Neural cell (in vitro differentiated cells): ENCODE data around the gene UCP1. TPM values are rescaled to one million over a fixed set of nuclear protein-coding genes. Genes with fewer than 3 reads are reported as not detected.

Experiments used
- H2AFZ ChIP-seq: fragments of 200-600, 300-800 bp; sonication (generic), shearing (Covaris generic); 2 replicates; pipeline ENCODE4 v1.6.0; 2014; ENCODE audit warnings: low read depth, mild to moderate bottlenecking, antibody characterized with exemption, low read length, moderate library complexity
- H3F3A ChIP-seq: fragments of 200-600 bp; shearing (Covaris generic); 2 replicates; pipeline ENCODE4 v1.6.1; 2016; ENCODE audit warnings: mild to moderate bottlenecking, moderate library complexity, mixed read lengths, antibody characterized with exemption, low read length; ENCODE audit not compliant: insufficient read depth, poor library complexity, severe bottlenecking
- H3K27ac ChIP-seq: fragments of 200-600, 300-800 bp; sonication (generic), shearing (Covaris generic); 2 replicates; pipeline ENCODE4 v1.5.1; 2014; ENCODE audit warnings: mild to moderate bottlenecking, low read length, moderate library complexity
- H3K27me3 ChIP-seq: fragments of 300-800, 200-600 bp; sonication (generic), shearing (Covaris generic); 2 replicates; pipeline ENCODE4 v1.6.0; 2014; ENCODE audit warnings: mild to moderate bottlenecking, low read depth, low read length, moderate library complexity; ENCODE audit not compliant: insufficient read depth
- H3K36me3 ChIP-seq: fragments of 300-800, 200-600 bp; sonication (generic), shearing (Covaris generic); 2 replicates; pipeline ENCODE4 v1.5.1; 2014; ENCODE audit warnings: mild to moderate bottlenecking, antibody characterized with exemption, low read length, moderate library complexity; ENCODE audit not compliant: insufficient read depth
- H3K4me2 ChIP-seq: fragments of 300-800, 200-600 bp; sonication (generic), shearing (Covaris generic); 2 replicates; pipeline ENCODE4 v1.6.0; 2014; ENCODE audit warnings: mild to moderate bottlenecking, low read length
- H3K4me3 ChIP-seq: fragments of 300-800, 200-600 bp; sonication (generic), shearing (Covaris generic); 2 replicates; pipeline ENCODE4 v1.5.1; 2014; ENCODE audit warnings: mild to moderate bottlenecking, low read length, moderate library complexity
- H3K79me2 ChIP-seq: fragments of 200-600 bp; shearing (Covaris generic); replicated peaks from 2 replicates; pipeline ENCODE4 v1.6.0; 2014; ENCODE audit warnings: mild to moderate bottlenecking, low read length, moderate library complexity; ENCODE audit not compliant: insufficient read depth
- H3K9ac ChIP-seq: fragments of 300-800, 200-600 bp; sonication (generic), shearing (Covaris generic); 2 replicates; pipeline ENCODE4 v1.6.1; 2016; ENCODE audit warnings: mild to moderate bottlenecking, low read length, mixed read lengths
- H3K9me2 ChIP-seq: fragments of 200-600 bp; shearing (Covaris generic); 2 replicates; pipeline ENCODE4 v1.6.1; 2016; ENCODE audit warnings: mild to moderate bottlenecking, low read length, mixed read lengths; ENCODE audit not compliant: insufficient read depth
- H3K9me3 ChIP-seq: fragments of 200-600, 300-800 bp; sonication (generic), shearing (Covaris generic); 2 replicates; pipeline ENCODE4 v1.6.1; 2016; ENCODE audit warnings: mild to moderate bottlenecking, mixed run types, low read length, moderate library complexity, mixed read lengths
- H4K20me1 ChIP-seq: fragments of 200-600 bp; shearing (Covaris generic); 2 replicates; pipeline ENCODE4 v1.6.1; 2016; ENCODE audit warnings: mild to moderate bottlenecking, mixed run types; ENCODE audit not compliant: insufficient read depth
- CTCF ChIP-seq: fragments of 450-650 bp; IDR thresholded peaks from 2 replicates; pipeline ENCODE4 v1.5.1; 2014; ENCODE audit warnings: antibody characterized with exemption, mild to moderate bottlenecking, moderate library complexity; ENCODE audit not compliant: poor library complexity, severe bottlenecking
- EP300 ChIP-seq: fragments of 450-650 bp; conservative IDR thresholded peaks from 2 replicates; pipeline ENCODE4 v1.6.1; 2014; ENCODE audit warnings: antibody characterized with exemption, mild to moderate bottlenecking, moderate library complexity; ENCODE audit not compliant: poor library complexity, severe bottlenecking
- EZH2 ChIP-seq: fragments of 200-600, 300-800 bp; shearing (Covaris generic), sonication (generic); IDR thresholded peaks from 2 replicates; pipeline ENCODE4 v1.6.1; 2014; ENCODE audit warnings: antibody characterized with exemption, low read length, borderline replicate concordance, mild to moderate bottlenecking; ENCODE audit not compliant: insufficient read depth, poor library complexity, severe bottlenecking
- MXI1 ChIP-seq: fragments of 450-650 bp; conservative IDR thresholded peaks from 2 replicates; pipeline ENCODE4 v1.6.1; 2014; ENCODE audit warnings: antibody characterized with exemption, mild to moderate bottlenecking; ENCODE audit not compliant: poor library complexity, severe bottlenecking
- POLR2AphosphoS5 ChIP-seq: IDR thresholded peaks from 2 replicates; pipeline ENCODE4 v1.6.1; 2012
- REST ChIP-seq: IDR thresholded peaks from 2 replicates; pipeline ENCODE4 v1.6.1; 2012; ENCODE audit warnings: borderline replicate concordance
- SMC3 ChIP-seq: fragments of 450-650 bp; conservative IDR thresholded peaks from 2 replicates; pipeline ENCODE4 v1.6.1; 2014; ENCODE audit warnings: antibody characterized with exemption, mild to moderate bottlenecking, moderate library complexity; ENCODE audit not compliant: poor library complexity
- TAF1 ChIP-seq: IDR thresholded peaks from 2 replicates; pipeline ENCODE4 v1.6.1; 2012; ENCODE audit warnings: low read depth
- polyA plus RNA-seq: library from polyadenylated mRNA; depleted of rRNA; stranded (reverse); fragments of >200 nt; gene quantifications from 2 replicates; pipeline ENCODE4 v1.2.3, GENCODE V29; 2014

Gene UCP1
- polyA plus RNA-seq, 1 donor from 2014 or later: not detected

- Histone ChIP-seq H2AFZ (no peak overlapping the region), H3K36me3 (no peaks in the 10 kb centered on the region), H3K9me2 (no peaks in the 10 kb centered on the region), H3K9ac (no peak overlapping the region), H3K4me3 (no peak overlapping the region), H3K9me3 (no peaks in the 10 kb centered on the region), H3K4me2 (no peak overlapping the region), H3K79me2 (no peaks in the 10 kb centered on the region), H4K20me1 (no peaks in the 10 kb centered on the region), H3K27ac (no peak overlapping the region), H3F3A (no peaks in the 10 kb centered on the region), H3K27me3 (no peaks in the 10 kb centered on the region)
- no peak for TF ChIP-seq SMC3
- TF ChIP-seq EP300: no peak
- no peak for TF ChIP-seq POLR2AphosphoS5
- no peak for TF ChIP-seq CTCF
- no peak for TF ChIP-seq EZH2
- no peak for TF ChIP-seq REST
- TF ChIP-seq MXI1: no peak
- no peak for TF ChIP-seq TAF1
These were observed 10.5 kb upstream of the UCP1 start for GRCh38 chr4:140579278-140579677.

- TF ChIP-seq POLR2AphosphoS5 (no peak), REST (no peak), EP300 (no peak), TAF1 (no peak), MXI1 (no peak), SMC3 (no peak), EZH2 (no peak), CTCF (no peak)
- Histone ChIP-seq H3K9ac (no peak overlapping the region), H2AFZ (no peak overlapping the region), H3K9me2 (no peaks in the 10 kb centered on the region), H3K27ac (no peak overlapping the region), H4K20me1 (no peaks in the 10 kb centered on the region), H3K9me3 (no peaks in the 10 kb centered on the region), H3K36me3 (no peaks in the 10 kb centered on the region), H3F3A (no peaks in the 10 kb centered on the region), H3K4me3 (no peak overlapping the region), H3K4me2 (no peak overlapping the region), H3K27me3 (peaks cover under 1% of the 10 kb centered on the region), H3K79me2 (no peaks in the 10 kb centered on the region)
These were observed 6.7 kb upstream of the UCP1 start for GRCh38 chr4:140575489-140575888.
